Neural progenitor cell (in vitro differentiated cells): ENCODE data around the gene NRF1.

ENCODE experiments used
- CTCF ChIP-seq: fragments of 200-600 bp; sonication (generic); IDR thresholded peaks from 2 replicates; pipeline ENCODE4 v1.5.1; 2017; ENCODE audit warnings: antibody characterized with exemption, mild to moderate bottlenecking
- EZH2 ChIP-seq: fragments of 200-600 bp; sonication (generic); IDR thresholded peaks from 2 replicates; pipeline ENCODE4 v1.6.1; 2017; ENCODE audit warnings: antibody characterized with exemption, mild to moderate bottlenecking, moderate library complexity
- EZH2phosphoT487 ChIP-seq: fragments of 200-600 bp; sonication (generic); IDR thresholded peaks from 2 replicates; pipeline ENCODE4 v1.6.1; 2017; ENCODE audit warnings: antibody characterized with exemption

- no peak for TF ChIP-seq EZH2phosphoT487
- no peak for TF ChIP-seq CTCF
- TF ChIP-seq EZH2 = no peak
These were observed 15.4 kb downstream of the NRF1 start for GRCh38 chr7:129626896-129627295.
